Transverse colon (tissue), 3 donors: ENCODE data around the gene PIH1D2.

Source experiments
- POLR2A ChIP-seq: fragments of 450-650 bp; IDR thresholded peaks from one replicate; pipeline ENCODE4 v1.6.1; 2016; ENCODE audit warnings: antibody characterized with exemption, mild to moderate bottlenecking, moderate library complexity
- TF ChIP-seq, protein P1 (sequence below), 5 experiments: fragments of 200-600 bp in 3 of 5; fragments of 450-650 bp in 2 of 5; sonication (generic) in 3 of 5; IDR thresholded peaks; 1 replicate in 2 of 5; 2 replicates in 3 of 5; pipeline ENCODE4 v1.5.1; 2016 to 2017; ENCODE audit warnings: antibody characterized with exemption in 5 of 5, inconsistent platforms in 3 of 5, mild to moderate bottlenecking in 2 of 5, moderate library complexity in 1 of 5

DNA sequence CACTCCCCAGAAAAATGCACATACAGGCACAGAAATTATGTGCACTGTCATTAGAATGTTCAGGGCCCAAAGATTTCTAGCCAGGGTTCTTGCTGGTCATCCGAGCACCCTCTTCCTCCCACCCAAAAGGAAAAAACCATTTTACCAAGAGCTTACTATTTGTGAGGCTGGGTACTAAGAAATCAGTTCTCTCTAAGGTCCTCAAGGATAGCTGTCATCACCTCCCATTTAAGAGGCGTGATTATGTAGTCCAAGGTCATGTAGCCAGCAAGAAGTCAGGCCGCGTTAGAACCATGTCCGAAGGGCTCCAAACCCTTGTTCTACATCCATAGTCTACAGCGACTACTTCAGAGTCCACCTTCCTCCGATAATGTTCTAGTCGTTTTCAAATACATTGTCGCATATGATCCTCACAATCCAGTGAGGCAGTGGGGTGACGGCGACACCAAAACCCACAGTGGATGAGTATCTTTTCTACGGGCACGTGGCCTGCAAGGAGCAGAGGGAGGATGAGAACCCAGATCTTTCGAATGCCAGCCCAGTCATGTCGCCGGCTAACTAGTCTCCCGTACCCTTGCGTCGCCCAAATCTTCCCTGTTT lies 12.1 kb upstream of the PIH1D2 start:
- TF ChIP-seq, protein P1, sequence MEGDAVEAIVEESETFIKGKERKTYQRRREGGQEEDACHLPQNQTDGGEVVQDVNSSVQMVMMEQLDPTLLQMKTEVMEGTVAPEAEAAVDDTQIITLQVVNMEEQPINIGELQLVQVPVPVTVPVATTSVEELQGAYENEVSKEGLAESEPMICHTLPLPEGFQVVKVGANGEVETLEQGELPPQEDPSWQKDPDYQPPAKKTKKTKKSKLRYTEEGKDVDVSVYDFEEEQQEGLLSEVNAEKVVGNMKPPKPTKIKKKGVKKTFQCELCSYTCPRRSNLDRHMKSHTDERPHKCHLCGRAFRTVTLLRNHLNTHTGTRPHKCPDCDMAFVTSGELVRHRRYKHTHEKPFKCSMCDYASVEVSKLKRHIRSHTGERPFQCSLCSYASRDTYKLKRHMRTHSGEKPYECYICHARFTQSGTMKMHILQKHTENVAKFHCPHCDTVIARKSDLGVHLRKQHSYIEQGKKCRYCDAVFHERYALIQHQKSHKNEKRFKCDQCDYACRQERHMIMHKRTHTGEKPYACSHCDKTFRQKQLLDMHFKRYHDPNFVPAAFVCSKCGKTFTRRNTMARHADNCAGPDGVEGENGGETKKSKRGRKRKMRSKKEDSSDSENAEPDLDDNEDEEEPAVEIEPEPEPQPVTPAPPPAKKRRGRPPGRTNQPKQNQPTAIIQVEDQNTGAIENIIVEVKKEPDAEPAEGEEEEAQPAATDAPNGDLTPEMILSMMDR (IDR thresholded peaks at IDR 0.05): no peak
- no peak for TF ChIP-seq POLR2A
